GM23248 (cell line): Measurements from ENCODE around the gene EMC10.

Experiments
- EZH2 ChIP-seq: fragments of 200-600 bp; sonication (generic); IDR thresholded peaks from 2 replicates; pipeline ENCODE4 v1.6.1; 2018; ENCODE audit warnings: antibody characterized with exemption, mild to moderate bottlenecking; ENCODE audit not compliant: insufficient read depth, poor library complexity, severe bottlenecking
- EZH2phosphoT487 ChIP-seq: fragments of 200-600 bp; sonication (generic); IDR thresholded peaks from 2 replicates; pipeline ENCODE4 v1.6.1; 2018; ENCODE audit warnings: antibody characterized with exemption, moderate library complexity, mild to moderate bottlenecking, low read depth; ENCODE audit not compliant: insufficient read depth

DNA sequence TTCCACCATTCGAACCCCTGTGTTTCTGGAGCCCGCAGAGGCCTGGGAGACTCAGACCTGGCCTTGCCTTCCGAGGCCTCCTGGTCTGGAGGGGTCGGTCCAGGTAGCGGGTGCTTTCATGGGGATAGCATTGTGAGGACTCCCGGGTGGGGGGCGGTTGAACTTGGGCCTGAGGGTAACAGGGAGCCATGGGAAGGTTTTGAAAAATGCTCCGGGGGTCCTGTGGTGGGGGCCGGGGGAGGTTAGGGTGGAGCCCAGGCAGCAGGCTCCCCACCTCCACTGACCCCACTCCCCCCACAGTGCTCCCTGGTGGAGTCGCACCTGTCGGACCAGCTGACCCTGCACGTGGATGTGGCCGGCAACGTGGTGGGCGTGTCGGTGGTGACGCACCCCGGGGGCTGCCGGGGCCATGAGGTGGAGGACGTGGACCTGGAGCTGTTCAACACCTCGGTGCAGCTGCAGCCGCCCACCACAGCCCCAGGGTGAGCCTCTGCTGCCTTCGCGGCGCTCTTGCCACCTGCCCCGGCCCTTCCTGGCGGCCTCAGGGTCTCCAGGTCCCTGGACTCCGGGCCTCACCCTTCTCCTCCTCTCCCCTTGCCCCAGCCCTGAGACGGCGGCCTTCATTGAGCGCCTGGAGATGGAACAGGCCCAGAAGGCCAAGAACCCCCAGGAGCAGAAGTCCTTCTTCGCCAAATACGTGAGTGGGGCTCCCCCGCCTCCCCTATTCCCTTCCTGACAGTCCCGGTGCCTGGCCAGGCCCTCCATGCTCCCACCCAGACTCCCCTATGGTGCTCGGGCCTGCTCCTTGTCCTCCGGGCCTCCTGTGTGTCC lies 4.2 kb downstream of the EMC10 start:
- no peak for TF ChIP-seq EZH2
- no peak for TF ChIP-seq EZH2phosphoT487
